ENCODE results near the gene SPINK4.

Gene SPINK4

GRCh38 chr9:33257276-33257675 lies 17.3 kb downstream of the SPINK4 start:
- DNase-seq (ENCODE audit: low spot score), result no peak

- DNase-seq (ENCODE audit: low spot score), result no peak
Measured at GRCh38 chr9:33260372-33260771, 20.4 kb downstream of the SPINK4 start.

GRCh38 chr9:33263131-33264002 lies 23.4 kb downstream of the SPINK4 start:
- DNase-seq (ENCODE audit: low spot score), result no peak

- no peak for DNase-seq (ENCODE audit: low spot score)
Measured at GRCh38 chr9:33264003-33264472, 24.1 kb downstream of the SPINK4 start.

GRCh38 chr9:33264473-33265177 lies 24.7 kb downstream of the SPINK4 start, which contains the start of the genes BAG1 and CHMP5:
BAG1 (minus strand) TSS chr9:33264708.
CHMP5 (plus strand) TSS chr9:33265049; CDS start chr9:33265079, 30 bp downstream.
- peak; percentile 84 for DNase-seq (ENCODE audit: low spot score)

- DNase-seq (ENCODE audit: low spot score), result no peak
Measured at GRCh38 chr9:33265211-33265865, 25.4 kb downstream of the SPINK4 start.

GRCh38 chr9:33267151-33267767 lies 27.3 kb downstream of the SPINK4 start:
- DNase-seq (ENCODE audit: low spot score), result no peak

- DNase-seq (ENCODE audit: low spot score), result no peak
Measured at GRCh38 chr9:33270146-33270545, 30.2 kb downstream of the SPINK4 start.

GRCh38 chr9:33272061-33272460 lies 32.1 kb downstream of the SPINK4 start:
- no peak for DNase-seq (ENCODE audit: low spot score)

- no peak for DNase-seq (ENCODE audit: low spot score)
Measured at GRCh38 chr9:33273266-33273971, 33.5 kb downstream of the SPINK4 start.

- DNase-seq (ENCODE audit: low spot score), result no peak
Measured at GRCh38 chr9:33273972-33274328, 34.0 kb downstream of the SPINK4 start.

GRCh38 chr9:33277484-33277883 lies 37.5 kb downstream of the SPINK4 start:
- no peak for DNase-seq (ENCODE audit: low spot score)

- no peak for DNase-seq (ENCODE audit: low spot score)
Measured at GRCh38 chr9:33285502-33285901, 45.5 kb downstream of the SPINK4 start.

- peak; percentile 33 for DNase-seq (ENCODE audit: low spot score)
Measured at GRCh38 chr9:33287087-33287490, 47.1 kb downstream of the SPINK4 start.

GRCh38 chr9:33288235-33288634 lies 48.3 kb downstream of the SPINK4 start:
- DNase-seq (ENCODE audit: low spot score), result no peak

- DNase-seq (ENCODE audit: low spot score), result no peak
Measured at GRCh38 chr9:33288828-33289483, 49.0 kb downstream of the SPINK4 start.

GRCh38 chr9:33289496-33289895 lies 49.5 kb downstream of the SPINK4 start:
- DNase-seq (ENCODE audit: low spot score), result no peak

- no peak for DNase-seq (ENCODE audit: low spot score)
Measured at GRCh38 chr9:33289936-33290246, 49.9 kb downstream of the SPINK4 start.

GRCh38 chr9:33290247-33291030 lies 50.5 kb downstream of the SPINK4 start, which contains the start of gene NFX1:
NFX1 (plus strand) TSS chr9:33290516; CDS start chr9:33290573, 57 bp downstream.
- DNase-seq (ENCODE audit: low spot score), result peak; percentile 72

GRCh38 chr9:33291031-33291397 lies 51.0 kb downstream of the SPINK4 start:
- no peak for DNase-seq (ENCODE audit: low spot score)
